Fibroblast of skin of right quadriceps (primary cell): ENCODE measurements around the gene ZNHIT3.
"Not testable (repeated sequence)": the region's sequence is repeated elsewhere in the genome, so short reads cannot be mapped to it uniquely, and the experiment has no call there.

Source experiments
- DNase-seq: peaks from one replicate; pipeline ENCODE4 v3.0.0-alpha.2; 2013

The ZNHIT3 gene

GRCh38 chr17:36486204-36487194 is at the start of gene ZNHIT3:
TSS of gene ZNHIT3 (plus strand) at chr17:36486681. CDS start at chr17:36486700, 19 bp downstream.
- DNase-seq: peak; percentile 92

GRCh38 chr17:36441792-36442191 is 44.7 kb upstream of the ZNHIT3 start:
- DNase-seq: not testable (repeated sequence)

- DNase-seq: no peak
Observed at GRCh38 chr17:36443777-36444176, 42.7 kb upstream of the ZNHIT3 start.

GRCh38 chr17:36449997-36450396 is 36.5 kb upstream of the ZNHIT3 start:
- DNase-seq: not testable (repeated sequence)

- DNase-seq: not testable (repeated sequence)
Observed at GRCh38 chr17:36452888-36453287, 33.6 kb upstream of the ZNHIT3 start.

DNA sequence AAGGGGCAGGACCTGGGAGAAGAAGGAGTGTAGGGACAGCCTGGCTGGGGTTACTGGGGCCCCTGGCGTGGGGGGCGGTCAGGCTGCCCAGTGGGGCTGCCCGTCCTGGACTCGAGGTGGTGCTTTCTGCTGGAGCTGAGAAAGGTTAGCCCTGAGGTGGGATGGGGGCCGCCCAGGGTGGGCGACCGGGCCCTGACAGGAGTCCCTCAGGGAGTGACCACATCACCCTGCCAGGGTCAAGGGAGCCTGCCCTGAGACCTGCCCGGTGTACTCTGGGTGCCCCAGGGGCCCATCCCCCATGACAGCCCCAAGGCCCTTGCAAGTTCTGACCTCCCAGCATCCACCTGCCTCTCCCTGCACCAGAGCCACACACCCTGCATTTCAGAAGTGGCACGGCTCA is 28.8 kb upstream of the ZNHIT3 start:
- DNase-seq: not testable (repeated sequence)

DNA sequence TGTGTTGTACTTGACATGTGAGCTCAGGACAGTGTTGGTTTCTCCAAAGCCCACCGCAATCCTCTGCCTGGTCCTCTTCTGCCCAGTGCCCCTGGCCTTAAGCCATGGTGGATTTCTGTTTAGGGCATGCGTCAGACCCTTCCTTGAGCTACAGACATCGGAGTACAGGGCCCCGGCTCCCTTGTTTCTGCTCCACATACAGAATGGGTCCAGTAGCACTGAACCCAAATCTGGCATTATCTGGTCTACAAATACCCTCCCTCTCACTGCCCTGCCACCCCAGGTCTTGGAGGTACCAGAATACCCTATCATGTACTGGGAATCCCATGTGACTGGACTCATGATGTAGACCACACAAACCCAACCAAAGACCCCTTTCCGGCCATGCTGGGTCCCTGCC is 27.4 kb upstream of the ZNHIT3 start:
- DNase-seq: no peak

- no peak for DNase-seq
Observed at GRCh38 chr17:36459601-36460000, 26.9 kb upstream of the ZNHIT3 start.

DNA sequence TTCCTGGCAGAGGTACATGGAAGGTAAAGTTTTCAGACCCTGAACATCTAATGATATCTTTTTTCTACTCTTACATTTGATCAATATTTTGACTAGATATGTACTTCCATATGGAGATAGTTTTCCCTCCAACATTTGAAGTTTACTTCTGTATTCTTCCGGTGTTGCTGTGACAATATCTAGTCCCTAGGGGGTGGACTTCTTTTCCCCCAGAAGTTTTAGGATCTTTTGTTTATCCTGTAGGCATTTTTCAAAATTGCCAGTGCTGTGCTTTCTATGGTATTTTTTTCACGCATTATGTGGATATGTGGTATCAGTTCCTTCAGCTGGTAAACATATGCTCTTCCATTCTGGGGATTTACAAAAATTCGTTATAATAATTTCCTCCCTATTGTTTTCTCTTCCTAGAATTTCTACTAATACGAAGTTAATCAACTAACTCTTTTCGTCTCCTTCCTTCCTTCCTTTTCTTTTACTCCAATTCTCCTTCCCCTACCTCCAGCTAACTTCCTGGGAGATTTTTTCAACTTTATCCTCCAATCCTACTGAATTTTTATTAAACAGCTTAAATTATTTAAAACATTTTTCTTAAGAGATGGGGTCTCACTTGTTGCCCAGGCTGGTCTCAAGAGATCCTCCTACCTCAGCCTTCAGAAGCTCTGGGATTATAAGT is 26.1 kb upstream of the ZNHIT3 start:
- no peak for DNase-seq

GRCh38 chr17:36461330-36462110 is 25.0 kb upstream of the ZNHIT3 start:
- DNase-seq: no peak

DNA sequence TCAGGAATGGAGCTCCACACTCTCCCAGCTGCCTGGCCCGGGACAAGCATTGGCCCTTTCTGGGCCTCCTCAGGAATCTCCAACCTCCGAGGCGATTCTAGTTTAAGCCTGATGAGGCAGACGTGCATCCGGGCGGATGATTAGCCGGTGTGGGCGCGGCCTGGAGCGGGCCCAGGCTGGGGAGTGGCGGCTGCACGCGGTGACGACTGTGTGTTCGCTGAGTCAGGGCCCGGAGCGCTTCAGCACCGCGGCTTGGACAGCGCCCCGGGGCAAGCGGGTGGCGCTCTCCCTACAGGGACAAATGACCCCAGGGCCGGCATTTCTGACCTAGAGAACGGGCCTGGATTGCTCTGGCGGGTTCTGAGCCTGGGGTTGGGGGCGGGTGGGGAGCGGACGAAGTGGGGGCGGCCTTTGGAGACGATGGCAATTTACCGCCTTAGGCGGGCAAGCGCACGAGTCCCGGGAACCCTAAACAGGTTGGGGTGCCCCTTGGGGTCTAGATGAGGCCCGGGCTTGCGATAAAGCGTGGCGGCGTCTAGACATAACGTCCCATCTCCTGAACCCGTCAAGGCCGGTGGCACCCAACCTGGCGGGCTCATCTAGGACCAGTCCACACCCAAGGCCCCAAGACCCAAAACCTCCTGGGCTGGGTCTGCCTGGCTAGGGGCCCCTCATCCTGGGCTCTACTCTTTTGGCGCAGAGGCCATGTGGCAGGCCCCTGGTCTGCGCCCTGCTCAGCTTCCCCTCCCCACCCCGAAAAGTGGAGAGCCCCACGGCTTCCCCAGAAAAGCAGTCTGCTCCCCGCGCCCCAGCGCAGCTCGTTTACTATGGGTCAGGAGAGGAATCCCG is 22.3 kb upstream of the ZNHIT3 start:
- peak; percentile 75 for DNase-seq

- no peak for DNase-seq
Observed at GRCh38 chr17:36464765-36465088, 21.8 kb upstream of the ZNHIT3 start.

DNA sequence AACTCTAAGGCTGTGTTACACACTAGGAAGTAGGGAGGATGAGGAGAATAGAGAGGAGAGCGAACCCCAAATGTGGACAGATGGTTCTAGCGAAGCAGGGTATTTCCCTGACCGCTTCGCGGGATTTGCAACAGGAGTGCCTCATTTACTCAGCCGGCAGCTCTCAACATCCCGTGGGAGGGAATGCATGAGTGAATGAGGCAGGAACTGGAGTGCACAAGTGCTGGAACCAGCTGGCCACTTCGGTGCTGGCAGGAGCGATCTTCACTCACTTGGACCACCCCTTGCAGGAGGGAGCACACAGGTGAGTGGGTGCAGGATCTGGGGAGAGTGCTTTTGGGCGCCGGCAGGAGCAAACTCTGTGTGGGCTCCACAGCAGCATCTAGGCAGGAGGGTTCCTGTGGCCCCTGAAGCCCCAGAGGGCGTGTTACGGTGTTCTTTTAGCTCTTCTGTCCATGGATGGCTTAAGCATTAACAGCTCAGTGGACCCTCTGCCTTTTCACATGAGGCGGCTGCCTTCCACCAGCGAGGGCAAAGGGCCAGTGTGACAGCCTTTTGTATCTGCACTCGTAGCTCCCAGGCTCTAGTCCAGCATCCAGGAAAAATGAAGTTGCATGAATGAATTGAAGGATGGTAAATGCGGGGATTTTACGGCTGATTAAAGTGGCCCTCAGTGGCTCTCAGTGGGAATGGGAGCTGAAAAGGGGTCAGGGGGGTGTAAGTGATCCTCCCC is 17.4 kb upstream of the ZNHIT3 start:
- DNase-seq: no peak

DNA sequence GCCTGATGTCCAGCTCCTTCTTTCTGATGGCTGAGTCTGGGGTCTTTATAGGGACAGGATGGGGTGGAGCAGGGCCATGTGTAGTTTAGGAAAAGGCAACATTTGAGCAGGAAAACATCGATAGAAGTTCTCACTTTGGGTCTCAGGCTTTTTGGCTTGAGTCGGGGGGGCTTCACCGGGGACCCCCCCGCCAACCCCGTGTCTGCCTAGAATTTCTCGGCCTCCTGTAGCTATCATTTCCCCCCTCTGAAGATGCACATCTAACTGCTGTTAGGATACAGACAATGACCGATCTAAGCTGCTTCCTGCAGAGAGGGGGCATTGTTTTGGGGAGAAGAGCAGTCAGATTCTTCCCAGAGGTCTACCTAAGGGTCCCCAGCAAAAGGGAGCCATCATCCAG is 16.7 kb upstream of the ZNHIT3 start:
- no peak for DNase-seq

DNA sequence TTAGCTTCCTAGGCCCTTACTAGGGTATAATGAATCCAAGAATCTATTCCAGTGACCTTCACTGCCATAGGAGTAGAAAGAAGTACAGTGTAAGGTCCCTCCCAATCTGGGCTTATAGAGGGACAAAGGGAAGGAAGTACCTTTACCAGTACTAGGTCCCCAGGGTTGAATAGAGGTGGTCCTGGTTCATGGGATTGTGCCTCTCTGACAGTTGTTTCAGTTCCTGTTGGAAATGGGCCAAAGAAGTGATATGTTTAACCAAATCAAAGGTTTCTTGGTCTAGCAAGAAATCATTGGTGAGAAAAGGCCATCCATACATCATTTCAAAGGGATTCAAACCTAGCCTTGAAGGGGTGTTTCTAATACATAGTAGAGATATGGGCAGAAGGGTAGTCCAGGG is 16.0 kb upstream of the ZNHIT3 start:
- DNase-seq: no peak

DNA sequence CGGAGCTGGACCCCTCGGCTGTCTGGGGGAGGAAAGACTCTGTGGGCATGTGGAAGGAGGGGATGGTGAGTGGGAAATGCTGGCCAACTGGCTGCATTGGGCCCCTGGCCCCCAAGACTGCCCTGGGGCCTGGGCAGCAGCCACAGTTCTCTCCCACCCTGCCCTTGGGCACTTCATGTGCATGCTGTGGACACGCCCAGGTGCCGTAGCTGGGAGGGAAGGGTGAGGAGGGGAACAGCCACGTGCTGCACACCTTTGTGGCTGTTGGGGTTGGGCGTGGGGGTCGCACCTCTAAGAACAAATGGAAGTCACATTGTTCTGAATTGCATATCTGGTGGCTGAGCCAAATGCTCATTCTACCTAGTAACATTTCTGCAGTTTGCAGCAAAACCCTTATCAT is 11.9 kb upstream of the ZNHIT3 start:
- no peak for DNase-seq

DNA sequence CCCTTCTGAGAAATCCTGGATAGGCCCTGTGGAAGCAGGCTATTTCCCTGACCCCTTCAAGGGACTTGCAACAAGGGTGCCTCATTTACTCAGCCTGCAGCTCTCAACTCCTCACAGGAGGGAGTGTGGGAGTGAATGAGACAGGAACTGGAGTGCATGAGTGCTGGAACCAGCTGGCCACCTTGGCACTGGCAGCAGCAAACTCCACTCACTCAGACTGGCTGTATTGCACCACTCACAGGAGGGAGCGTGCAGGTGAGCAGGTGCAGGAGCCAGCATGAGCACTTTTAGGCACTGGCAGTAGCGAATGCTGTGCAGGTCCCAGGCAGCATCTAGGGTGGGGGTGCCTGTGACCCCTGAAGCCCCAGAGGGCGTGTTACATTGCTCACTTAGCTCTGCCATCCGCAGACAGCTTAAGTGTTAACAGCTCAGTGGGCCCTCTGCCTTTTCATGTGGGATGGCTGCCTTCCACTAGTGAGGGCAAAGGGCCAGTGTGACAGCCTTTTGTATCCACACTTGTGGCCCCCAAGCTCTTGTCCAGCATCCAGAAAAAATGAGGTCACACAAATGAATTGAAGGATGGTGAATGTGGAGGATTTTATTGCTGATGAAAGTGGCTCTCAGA is 11.0 kb upstream of the ZNHIT3 start:
- no peak for DNase-seq

DNA sequence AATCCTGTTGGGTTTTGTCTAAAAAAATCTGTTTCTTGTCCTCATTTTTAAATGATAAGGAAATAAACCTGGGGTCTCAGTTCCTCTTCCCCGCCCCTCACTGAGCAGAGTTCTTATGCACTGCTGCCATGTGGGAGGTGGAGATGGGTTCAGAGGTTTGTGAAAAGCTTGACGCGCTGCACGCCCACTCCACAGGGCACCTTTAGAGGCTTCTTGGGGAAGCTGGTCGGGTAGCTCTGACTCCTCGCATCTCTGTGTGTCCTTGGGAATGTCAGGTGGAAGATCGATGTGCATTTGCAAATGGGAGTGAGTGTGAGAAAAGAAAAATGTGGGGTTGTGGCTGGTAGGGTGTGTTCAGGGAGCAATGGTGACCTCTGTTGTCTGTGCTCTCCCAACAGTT is 4.7 kb upstream of the ZNHIT3 start:
- no peak for DNase-seq

DNA sequence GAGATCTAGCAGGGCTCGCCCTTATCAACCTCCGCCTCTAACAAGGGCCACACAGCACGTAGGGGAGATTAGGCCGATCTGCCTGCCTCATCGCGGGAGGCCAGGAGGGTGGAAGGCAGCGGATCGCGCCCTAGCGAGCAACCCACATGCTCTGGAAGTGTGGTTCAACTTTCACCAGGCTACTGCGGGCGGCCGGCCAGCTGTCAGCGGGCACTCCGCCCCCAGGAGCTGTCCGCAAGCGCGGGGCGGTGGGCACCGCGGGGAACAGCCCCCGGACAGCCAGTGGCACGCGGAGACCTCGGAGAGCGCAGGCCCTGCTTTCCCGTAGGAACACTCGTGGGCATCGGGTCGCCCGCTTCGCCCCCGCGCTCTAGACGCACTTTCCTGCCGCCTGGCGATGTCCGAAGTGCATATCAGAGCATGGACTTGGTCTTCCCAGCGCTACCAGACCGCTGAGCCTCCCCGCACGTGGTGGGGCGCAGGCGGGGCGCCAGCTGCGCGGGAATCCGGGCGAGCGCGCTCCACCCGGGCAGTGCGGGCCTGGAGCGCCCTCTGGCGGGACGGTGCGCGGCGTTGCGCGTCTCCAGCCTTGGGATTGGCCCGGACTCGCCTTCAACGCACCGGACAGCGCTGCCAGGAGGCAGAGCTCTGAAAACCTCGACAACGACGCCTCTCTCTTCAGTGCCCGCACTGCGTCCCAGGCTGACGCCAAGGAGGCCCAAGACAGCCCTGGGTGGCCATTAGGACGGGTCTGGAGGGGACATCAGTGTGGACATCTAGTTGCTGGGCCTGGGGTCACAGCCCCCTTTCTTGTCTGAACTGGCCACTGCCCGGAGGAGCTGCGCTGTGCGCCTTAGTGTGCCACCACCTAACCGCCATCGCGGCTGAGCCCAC is 3.6 kb upstream of the ZNHIT3 start:
- peak; percentile 65 for DNase-seq

DNA sequence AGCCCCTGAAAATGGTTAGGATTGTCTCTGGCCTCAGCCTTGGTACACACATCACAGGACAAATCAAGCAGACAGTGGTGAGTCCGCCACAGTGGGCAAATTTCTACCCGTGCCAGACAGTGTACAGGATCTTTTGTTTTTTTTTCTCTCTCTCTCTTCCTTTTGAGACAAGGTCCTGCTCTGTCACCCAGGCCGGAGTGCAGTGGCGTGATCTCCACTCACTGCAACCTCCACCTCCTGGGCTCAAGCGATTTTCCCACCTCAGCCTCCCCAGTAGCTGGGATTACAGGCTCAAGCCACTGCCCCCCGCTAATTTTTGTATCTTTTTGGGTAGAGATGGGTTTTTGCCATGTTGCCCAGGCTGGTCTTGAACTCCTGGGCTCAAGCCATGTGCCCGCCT is 2.5 kb upstream of the ZNHIT3 start:
- DNase-seq: not testable (repeated sequence)
